ENCODE measurements around the gene PREX1. TPM values are rescaled to one million over a fixed set of nuclear protein-coding genes. Genes with fewer than 3 reads are reported as not detected.

Gene PREX1
- total RNA-seq, 1 experiment from 2014 or later, result 20.0 TPM

DNA sequence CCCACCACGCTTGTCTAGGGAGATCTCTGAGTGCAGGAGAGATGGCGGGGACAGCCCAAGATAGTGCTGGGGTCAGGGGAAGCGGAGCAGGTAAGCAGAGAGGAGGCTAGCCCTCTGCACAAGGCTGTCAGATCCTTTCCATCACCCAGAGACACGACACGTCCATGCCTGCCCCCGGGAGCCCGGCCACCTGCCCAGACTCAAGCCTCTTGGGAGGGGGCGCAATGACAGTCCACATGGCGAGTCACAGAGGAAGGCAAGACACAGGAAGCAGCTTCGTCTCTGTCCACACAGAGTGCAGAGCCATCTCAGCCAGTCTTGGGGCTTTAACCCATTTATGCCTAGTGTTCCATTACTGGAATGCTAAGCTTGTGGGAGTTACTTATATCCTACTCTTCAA, 78.4 kb downstream of the PREX1 start:
- intact Hi-C loops (cut with micrococcal nuclease; ENCODE audit: unreplicated experiment) (no loop called here), in situ Hi-C loops (cut with HindIII; ENCODE audit: low pct_unique_long_range_greater_than_20kb, low sequenced_read_pairs) (no loop called here)
- no peak for TF ChIP-seq TCF7L2 (IDR thresholded peaks at IDR 0.05; ENCODE audit: low read depth, low read length)
- TF ChIP-seq, protein P1, sequence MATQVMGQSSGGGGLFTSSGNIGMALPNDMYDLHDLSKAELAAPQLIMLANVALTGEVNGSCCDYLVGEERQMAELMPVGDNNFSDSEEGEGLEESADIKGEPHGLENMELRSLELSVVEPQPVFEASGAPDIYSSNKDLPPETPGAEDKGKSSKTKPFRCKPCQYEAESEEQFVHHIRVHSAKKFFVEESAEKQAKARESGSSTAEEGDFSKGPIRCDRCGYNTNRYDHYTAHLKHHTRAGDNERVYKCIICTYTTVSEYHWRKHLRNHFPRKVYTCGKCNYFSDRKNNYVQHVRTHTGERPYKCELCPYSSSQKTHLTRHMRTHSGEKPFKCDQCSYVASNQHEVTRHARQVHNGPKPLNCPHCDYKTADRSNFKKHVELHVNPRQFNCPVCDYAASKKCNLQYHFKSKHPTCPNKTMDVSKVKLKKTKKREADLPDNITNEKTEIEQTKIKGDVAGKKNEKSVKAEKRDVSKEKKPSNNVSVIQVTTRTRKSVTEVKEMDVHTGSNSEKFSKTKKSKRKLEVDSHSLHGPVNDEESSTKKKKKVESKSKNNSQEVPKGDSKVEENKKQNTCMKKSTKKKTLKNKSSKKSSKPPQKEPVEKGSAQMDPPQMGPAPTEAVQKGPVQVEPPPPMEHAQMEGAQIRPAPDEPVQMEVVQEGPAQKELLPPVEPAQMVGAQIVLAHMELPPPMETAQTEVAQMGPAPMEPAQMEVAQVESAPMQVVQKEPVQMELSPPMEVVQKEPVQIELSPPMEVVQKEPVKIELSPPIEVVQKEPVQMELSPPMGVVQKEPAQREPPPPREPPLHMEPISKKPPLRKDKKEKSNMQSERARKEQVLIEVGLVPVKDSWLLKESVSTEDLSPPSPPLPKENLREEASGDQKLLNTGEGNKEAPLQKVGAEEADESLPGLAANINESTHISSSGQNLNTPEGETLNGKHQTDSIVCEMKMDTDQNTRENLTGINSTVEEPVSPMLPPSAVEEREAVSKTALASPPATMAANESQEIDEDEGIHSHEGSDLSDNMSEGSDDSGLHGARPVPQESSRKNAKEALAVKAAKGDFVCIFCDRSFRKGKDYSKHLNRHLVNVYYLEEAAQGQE (IDR thresholded peaks at IDR 0.05; ENCODE audit: insufficient read depth in 1 of 2, low read depth in 2 of 2, low read length in 1 of 2), result no peak
- no peak for TF ChIP-seq POLR2AphosphoS5 (IDR thresholded peaks at IDR 0.05; ENCODE audit: low read depth, low read length)
- TF ChIP-seq SIN3A (IDR thresholded peaks at IDR 0.05; ENCODE audit: borderline replicate concordance, insufficient read depth, low read depth, low read length), result no peak
- TF ChIP-seq, protein P2, sequence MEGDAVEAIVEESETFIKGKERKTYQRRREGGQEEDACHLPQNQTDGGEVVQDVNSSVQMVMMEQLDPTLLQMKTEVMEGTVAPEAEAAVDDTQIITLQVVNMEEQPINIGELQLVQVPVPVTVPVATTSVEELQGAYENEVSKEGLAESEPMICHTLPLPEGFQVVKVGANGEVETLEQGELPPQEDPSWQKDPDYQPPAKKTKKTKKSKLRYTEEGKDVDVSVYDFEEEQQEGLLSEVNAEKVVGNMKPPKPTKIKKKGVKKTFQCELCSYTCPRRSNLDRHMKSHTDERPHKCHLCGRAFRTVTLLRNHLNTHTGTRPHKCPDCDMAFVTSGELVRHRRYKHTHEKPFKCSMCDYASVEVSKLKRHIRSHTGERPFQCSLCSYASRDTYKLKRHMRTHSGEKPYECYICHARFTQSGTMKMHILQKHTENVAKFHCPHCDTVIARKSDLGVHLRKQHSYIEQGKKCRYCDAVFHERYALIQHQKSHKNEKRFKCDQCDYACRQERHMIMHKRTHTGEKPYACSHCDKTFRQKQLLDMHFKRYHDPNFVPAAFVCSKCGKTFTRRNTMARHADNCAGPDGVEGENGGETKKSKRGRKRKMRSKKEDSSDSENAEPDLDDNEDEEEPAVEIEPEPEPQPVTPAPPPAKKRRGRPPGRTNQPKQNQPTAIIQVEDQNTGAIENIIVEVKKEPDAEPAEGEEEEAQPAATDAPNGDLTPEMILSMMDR (IDR thresholded peaks at IDR 0.05), result no peak
- BruUV-seq (replicated peaks), result no TSS peak
- ATAC-seq (peak; percentile 32; the same call in 1 of the 2 replicates), DNase-seq (ENCODE audit: low read depth, low spot score) (no peak)
- no peak overlapping the region for H3K4me3 ChIP-seq (ENCODE audit: low read depth in 2 of 2, low read length in 2 of 2)
- ChIA-PET CTCF (no interaction called here), POLR2A (interaction anchor here (0.6 kb wide), 1 partner anchor 13 kb away, joined by 9 read pairs; no protein-coding TSS in a partner anchor)
- H3K27ac ChIP-seq (ENCODE audit: low read length), result no peak overlapping the region
- no peaks in the 10 kb centered on the region for H3K27me3 ChIP-seq (ENCODE audit: control insufficient read depth, insufficient read depth, low read length)
- H3K36me3 ChIP-seq (ENCODE audit: control insufficient read depth, insufficient read depth, low read length), result no peaks in the 10 kb centered on the region
- no peaks in the 10 kb centered on the region for H3K9me3 ChIP-seq (ENCODE audit: control insufficient read depth, insufficient read depth, low read depth, low read length)
- peaks cover 7% of the 10 kb centered on the region for H3K4me1 ChIP-seq (ENCODE audit: control insufficient read depth, insufficient read depth, low read length)

DNA sequence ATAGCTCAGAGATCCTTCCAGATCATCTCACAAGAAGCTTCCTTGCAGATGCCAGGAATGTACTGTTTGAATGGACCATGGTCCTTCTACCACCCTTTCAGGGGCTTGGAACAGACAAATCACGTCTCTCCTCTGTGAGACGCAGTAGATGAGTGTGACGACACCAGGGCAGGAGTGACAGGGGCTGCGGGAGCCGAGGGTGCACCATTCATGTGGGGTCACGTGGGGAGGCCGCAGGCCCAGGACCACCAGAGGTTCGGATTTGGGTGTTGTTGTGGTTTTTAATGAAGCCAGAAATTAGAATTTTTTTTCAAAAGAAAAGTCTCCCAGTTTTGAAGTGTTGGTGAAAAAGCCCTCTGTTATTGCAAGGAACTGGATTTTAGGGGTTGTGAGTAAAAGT, 79.2 kb downstream of the PREX1 start:
- H3K36me3 ChIP-seq (ENCODE audit: control insufficient read depth, insufficient read depth, low read length), result no peaks in the 10 kb centered on the region
- ATAC-seq, result no peak
- no peak overlapping the region for H3K4me3 ChIP-seq (ENCODE audit: low read depth in 2 of 2, low read length in 2 of 2)
- no peaks in the 10 kb centered on the region for H3K27me3 ChIP-seq (ENCODE audit: control insufficient read depth, insufficient read depth, low read length)
- DNase-seq (ENCODE audit: low read depth, low spot score), result no peak
- no peak for TF ChIP-seq SIN3A (IDR thresholded peaks at IDR 0.05; ENCODE audit: borderline replicate concordance, insufficient read depth, low read depth, low read length)
- no peak for TF ChIP-seq POLR2AphosphoS5 (IDR thresholded peaks at IDR 0.05; ENCODE audit: low read depth, low read length)
- TF ChIP-seq, protein P2 (IDR thresholded peaks at IDR 0.05), result no peak
- TF ChIP-seq, protein P1 (IDR thresholded peaks at IDR 0.05; ENCODE audit: insufficient read depth in 1 of 2, low read depth in 2 of 2, low read length in 1 of 2), result no peak
- no peak for TF ChIP-seq TCF7L2 (IDR thresholded peaks at IDR 0.05; ENCODE audit: low read depth, low read length)
- no peaks in the 10 kb centered on the region for H3K9me3 ChIP-seq (ENCODE audit: control insufficient read depth, insufficient read depth, low read depth, low read length)
- CTCF ChIA-PET, result no interaction called here
- POLR2A ChIA-PET, result interaction anchor here (0.6 kb wide), 1 partner anchor 14 kb away, joined by 9 read pairs; no protein-coding TSS in a partner anchor
- in situ Hi-C loops (cut with HindIII; ENCODE audit: low pct_unique_long_range_greater_than_20kb, low sequenced_read_pairs) (no loop called here), intact Hi-C loops (cut with micrococcal nuclease; ENCODE audit: unreplicated experiment) (no loop called here)
- peaks cover 7% of the 10 kb centered on the region for H3K4me1 ChIP-seq (ENCODE audit: control insufficient read depth, insufficient read depth, low read length)
- no peak overlapping the region for H3K27ac ChIP-seq (ENCODE audit: low read length)
- BruUV-seq (replicated peaks), result no TSS peak

Measured in Panc1 (cell line).